ENCODE measurements around the gene HDAC4.

DNA sequence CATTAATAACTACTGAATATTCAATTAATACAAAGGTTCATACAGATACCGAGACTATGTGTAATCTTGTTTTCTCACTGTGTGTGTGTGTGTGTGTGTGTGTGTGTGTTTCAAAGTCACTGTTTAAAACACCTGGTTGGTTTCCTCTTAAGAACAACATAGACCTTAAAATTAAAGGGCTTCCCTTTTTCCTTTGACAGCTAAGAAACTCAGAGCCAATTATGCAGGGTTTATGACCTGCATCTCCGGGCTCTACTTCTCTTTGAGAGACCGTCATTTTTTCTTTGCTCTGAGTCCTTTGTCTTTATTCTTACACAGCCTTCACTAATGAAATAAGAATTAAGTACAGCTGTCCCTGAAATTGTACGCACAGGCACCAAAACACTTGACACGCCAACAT lies 145.6 kb downstream of the HDAC4 start:
- TF ChIP-seq, protein P1, sequence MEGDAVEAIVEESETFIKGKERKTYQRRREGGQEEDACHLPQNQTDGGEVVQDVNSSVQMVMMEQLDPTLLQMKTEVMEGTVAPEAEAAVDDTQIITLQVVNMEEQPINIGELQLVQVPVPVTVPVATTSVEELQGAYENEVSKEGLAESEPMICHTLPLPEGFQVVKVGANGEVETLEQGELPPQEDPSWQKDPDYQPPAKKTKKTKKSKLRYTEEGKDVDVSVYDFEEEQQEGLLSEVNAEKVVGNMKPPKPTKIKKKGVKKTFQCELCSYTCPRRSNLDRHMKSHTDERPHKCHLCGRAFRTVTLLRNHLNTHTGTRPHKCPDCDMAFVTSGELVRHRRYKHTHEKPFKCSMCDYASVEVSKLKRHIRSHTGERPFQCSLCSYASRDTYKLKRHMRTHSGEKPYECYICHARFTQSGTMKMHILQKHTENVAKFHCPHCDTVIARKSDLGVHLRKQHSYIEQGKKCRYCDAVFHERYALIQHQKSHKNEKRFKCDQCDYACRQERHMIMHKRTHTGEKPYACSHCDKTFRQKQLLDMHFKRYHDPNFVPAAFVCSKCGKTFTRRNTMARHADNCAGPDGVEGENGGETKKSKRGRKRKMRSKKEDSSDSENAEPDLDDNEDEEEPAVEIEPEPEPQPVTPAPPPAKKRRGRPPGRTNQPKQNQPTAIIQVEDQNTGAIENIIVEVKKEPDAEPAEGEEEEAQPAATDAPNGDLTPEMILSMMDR (IDR thresholded peaks at IDR 0.05), result no peak
- TF ChIP-seq ZFX (IDR thresholded peaks at IDR 0.05; ENCODE audit: borderline replicate concordance), result no peak

All from 22Rv1 (cell line).